ENCODE measurements around the gene CPSF2. TPM values are rescaled to one million over a fixed set of nuclear protein-coding genes. Genes with fewer than 3 reads are reported as not detected.
"Not testable (repeated sequence)": the region's sequence is repeated elsewhere in the genome, so short reads cannot be mapped to it uniquely, and the experiment has no call there.

Gene CPSF2
- polyA plus RNA-seq, 3 donors = 62.7 to 69.4 (median 63.6) TPM

- no peak for DNase-seq (ENCODE audit: low read depth in 3 of 3, low spot score in 2 of 3)
Observed at GRCh38 chr14:92154283-92154942, 32.6 kb downstream of the CPSF2 start.

DNA sequence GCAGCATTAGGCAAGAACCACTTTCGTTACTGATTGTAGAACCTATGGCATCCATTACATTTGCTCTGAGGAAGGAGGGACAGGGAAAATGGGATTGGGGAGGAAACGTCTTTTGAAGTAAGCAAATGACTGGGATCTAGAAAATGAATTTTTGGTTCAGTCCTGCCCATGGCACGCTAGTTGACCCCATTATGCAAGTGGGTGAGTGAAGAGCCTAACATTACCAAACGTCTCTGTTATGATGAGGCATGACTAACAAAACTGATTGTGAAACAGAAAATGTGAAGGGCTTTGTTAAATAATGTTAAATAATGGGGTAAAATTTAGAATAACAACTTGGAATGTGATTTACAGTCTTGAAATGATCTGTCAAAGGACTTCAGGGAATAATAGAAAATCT lies 38.9 kb downstream of the CPSF2 start:
- DNase-seq (ENCODE audit: low read depth in 3 of 3, low spot score in 2 of 3) = no peak

- DNase-seq (ENCODE audit: low read depth in 3 of 3, low spot score in 2 of 3) = no peak
Observed at GRCh38 chr14:92161521-92161920, 39.8 kb downstream of the CPSF2 start.

DNA sequence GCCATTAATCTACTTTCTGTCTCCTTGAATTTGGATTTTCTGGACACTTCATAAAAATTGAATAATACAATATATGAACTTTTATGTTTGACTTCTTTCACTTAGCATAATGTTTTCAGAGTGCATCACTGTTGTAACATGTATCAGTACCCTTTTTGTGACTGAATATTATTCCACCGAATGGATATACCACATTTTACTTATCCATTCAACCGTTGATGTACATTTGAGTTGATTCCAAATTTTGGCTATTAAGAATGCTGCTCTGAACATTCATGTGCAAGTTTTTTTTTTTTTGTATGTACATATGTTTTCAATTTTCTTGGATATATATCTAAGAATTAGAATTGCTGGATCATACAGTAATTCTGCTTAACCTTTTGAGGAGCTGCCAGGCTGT lies 43.2 kb downstream of the CPSF2 start:
- DNase-seq (ENCODE audit: low read depth in 3 of 3, low spot score in 2 of 3) = no peak

- no peak for DNase-seq (ENCODE audit: low read depth in 3 of 3, low spot score in 2 of 3)
Observed at GRCh38 chr14:92173668-92174067, 51.9 kb downstream of the CPSF2 start.

DNA sequence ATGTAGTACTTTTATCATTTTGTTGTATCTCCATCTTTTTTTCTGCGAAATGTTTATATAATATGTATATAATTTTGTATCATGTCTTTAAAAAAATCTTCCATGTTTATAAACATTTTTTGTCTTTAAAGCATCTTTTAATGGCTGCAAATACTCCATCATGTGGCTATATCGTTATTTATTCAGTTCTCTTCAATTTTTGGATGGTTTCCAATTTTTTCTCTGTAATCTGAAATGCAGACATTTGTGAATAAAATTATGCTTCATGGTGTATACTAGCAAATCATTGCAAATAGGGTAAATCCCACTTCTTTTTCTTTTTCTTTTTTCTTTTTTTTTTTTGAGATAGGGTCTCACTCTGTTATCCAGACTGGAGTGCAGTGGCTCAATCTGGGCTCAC lies 54.0 kb downstream of the CPSF2 start:
- no peak for DNase-seq (ENCODE audit: low read depth in 3 of 3, low spot score in 2 of 3)

DNA sequence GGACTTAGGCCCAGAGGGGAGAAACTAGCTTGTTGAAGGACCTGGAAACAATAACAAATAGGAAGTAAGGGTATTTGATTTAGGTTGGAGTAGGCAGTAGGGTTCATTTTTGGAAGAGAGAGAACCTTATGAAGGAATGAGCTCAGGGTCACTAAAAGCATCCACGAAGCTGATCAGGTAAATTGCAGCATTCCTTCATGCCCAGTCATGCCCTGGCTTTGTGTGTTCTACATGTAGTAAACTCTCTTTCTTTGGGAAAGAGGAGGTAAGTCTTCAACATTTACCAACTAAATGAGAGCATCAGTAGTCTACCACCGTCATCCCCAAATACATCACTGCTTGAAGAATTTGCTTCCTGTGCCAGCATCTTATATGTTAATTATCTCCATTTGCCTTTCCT lies 54.7 kb downstream of the CPSF2 start:
- DNase-seq (ENCODE audit: low read depth in 3 of 3, low spot score in 2 of 3) = no peak

GRCh38 chr14:92179178-92179577 lies 57.4 kb downstream of the CPSF2 start:
- DNase-seq (ENCODE audit: low read depth in 3 of 3, low spot score in 2 of 3) = not testable (repeated sequence)

DNA sequence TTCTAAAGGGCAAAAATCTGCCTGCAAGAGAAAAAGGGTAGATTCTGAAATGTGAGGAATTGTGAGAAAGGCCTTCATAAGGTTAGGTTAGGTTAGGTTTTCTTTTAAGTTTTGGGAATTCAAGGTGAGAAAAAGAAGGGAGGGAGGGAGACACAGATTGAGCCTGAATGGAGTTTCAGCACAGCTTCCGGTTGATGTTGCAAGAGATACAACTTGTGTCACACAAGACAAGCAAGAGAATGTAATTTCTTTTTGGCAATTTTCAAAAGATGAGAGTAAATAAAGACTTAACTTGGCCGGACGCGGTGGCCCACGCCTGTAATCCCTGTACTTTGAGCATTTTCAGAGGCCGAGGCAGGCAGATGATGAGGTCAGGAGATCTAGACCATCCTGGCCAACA lies 63.8 kb downstream of the CPSF2 start:
- no peak for DNase-seq (ENCODE audit: low read depth in 3 of 3, low spot score in 2 of 3)

GRCh38 chr14:92187616-92188015 lies 65.8 kb downstream of the CPSF2 start:
- DNase-seq (ENCODE audit: low read depth in 3 of 3, low spot score in 2 of 3) = not testable (repeated sequence)

- DNase-seq (ENCODE audit: low read depth in 3 of 3, low spot score in 2 of 3) = no peak
Observed at GRCh38 chr14:92190768-92191167, 69.0 kb downstream of the CPSF2 start.

- no peak for DNase-seq (ENCODE audit: low read depth in 3 of 3, low spot score in 2 of 3)
Observed at GRCh38 chr14:92198804-92199203, 77.0 kb downstream of the CPSF2 start.

GRCh38 chr14:92199763-92200162 lies 78.0 kb downstream of the CPSF2 start:
- no peak for DNase-seq (ENCODE audit: low read depth in 3 of 3, low spot score in 2 of 3)

- no peak for DNase-seq (ENCODE audit: low read depth in 3 of 3, low spot score in 2 of 3)
Observed at GRCh38 chr14:92203116-92203515, 81.3 kb downstream of the CPSF2 start.

DNA sequence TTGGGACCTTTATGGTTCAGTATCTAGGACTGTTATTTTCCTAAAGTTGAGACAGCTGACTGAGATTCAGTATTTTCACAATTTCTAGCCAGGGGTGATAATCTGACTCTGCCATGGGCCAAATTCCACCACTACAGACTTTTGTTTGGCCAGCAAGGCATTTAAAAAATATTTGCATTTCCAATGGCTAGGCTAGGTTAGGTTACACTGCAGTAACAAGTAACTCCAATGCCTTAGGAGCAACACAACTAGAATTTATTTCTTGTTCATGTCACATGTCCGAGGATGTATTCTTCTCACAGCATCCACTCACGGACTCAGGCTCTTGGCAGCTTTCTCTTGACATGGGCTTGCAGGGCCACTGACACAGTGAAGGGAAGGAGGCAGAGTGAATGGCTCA lies 83.0 kb downstream of the CPSF2 start:
- DNase-seq (ENCODE audit: low read depth in 3 of 3, low spot score in 2 of 3) = no peak

- no peak for DNase-seq (ENCODE audit: low read depth in 3 of 3, low spot score in 2 of 3)
Observed at GRCh38 chr14:92207012-92207927, 85.5 kb downstream of the CPSF2 start.

- DNase-seq (ENCODE audit: low read depth in 3 of 3, low spot score in 2 of 3) = no peak
Observed at GRCh38 chr14:92207928-92208265, 86.1 kb downstream of the CPSF2 start.

DNA sequence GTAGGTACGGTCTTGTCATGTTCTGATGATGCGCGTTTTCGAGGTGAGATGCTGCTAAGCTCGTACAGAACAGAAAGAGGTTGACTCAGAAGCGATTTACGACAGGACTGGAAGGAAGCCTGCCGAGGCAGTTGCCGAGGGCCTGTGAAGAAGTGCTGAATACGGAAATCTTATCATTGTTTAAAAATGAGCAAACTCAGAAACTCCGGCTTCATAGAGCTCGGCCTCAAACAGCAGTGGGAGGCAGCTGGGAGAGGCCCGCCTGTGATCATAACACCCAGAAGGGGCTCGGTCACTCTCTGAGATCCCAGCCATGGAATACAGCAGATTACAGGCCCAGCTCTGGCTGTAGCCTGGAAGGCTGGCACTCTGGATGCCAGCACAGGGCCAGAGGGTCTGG lies 87.4 kb downstream of the CPSF2 start:
- no peak for DNase-seq (ENCODE audit: low read depth in 3 of 3, low spot score in 2 of 3)

DNA sequence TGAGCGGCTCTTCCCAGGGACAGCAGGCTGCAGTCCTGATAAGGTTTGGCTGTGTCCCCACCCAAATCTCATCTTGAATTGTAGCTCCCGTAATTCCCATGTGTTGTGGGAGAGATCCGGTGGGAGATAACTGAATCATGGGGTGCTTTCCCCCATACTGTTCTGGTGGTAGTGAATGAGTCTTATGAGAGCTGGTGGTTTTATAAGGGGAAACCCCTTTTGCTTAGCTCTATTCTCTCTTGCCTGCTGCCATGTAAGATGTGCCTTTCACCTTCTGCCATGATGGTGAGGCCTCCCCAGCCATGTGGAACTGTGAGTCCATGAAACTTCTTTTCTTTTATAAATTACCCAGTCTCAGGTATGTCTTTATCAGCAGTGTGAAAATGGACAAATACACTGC lies 91.4 kb downstream of the CPSF2 start:
- not testable (repeated sequence) for DNase-seq (ENCODE audit: low read depth in 3 of 3, low spot score in 2 of 3)

- DNase-seq (ENCODE audit: low read depth in 3 of 3, low spot score in 2 of 3) = no peak
Observed at GRCh38 chr14:92215579-92215978, 93.8 kb downstream of the CPSF2 start.

DNA sequence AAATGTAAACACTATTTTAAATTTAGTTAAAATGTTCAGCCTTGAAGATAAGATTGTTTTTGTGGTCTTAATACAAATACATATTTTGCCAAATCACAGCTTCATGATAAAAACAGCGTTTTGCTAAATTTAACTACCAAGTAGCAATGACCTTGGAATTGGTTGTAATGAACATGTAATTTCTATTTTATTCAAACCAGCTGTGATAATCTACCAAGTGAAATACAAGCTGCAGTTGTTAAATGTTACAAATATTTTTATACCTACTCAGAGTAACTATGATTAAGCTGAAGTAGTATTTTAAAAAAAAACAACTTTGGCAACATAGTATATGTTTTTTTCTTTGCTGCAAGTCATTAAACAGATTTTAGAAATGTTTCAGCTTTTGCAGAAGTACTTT lies 96.2 kb downstream of the CPSF2 start:
- DNase-seq (ENCODE audit: low read depth in 3 of 3, low spot score in 2 of 3) = no peak

All from right renal cortex interstitium (tissue), 3 donors.